GM19328 (cell line): ENCODE data around the gene POLR3K.
"Not testable (repeated sequence)": the region's sequence is repeated elsewhere in the genome, so short reads cannot be mapped to it uniquely, and the experiment has no call there.

Experiments used
- ATAC-seq: cut with Tn5 transposase; IDR thresholded peaks from one replicate; pipeline ENCODE4 v1.9.1; 2021; ENCODE audit warnings: mild to moderate bottlenecking, moderate library complexity; ENCODE audit not compliant: unreplicated experiment

The POLR3K gene

GRCh38 chr16:47234-47633 lies 6.2 kb downstream of the POLR3K start:
- no peak for ATAC-seq

- ATAC-seq = not testable (repeated sequence)
Measured at GRCh38 chr16:46510-46909, 6.9 kb downstream of the POLR3K start.

- ATAC-seq = no peak
Measured at GRCh38 chr16:45454-45853, 8.0 kb downstream of the POLR3K start.

- ATAC-seq = no peak
Measured at GRCh38 chr16:44655-45054, 8.8 kb downstream of the POLR3K start.

- ATAC-seq = no peak
Measured at GRCh38 chr16:43294-43693, 10.1 kb downstream of the POLR3K start.

GRCh38 chr16:42691-43090 lies 10.7 kb downstream of the POLR3K start:
- ATAC-seq = no peak

GRCh38 chr16:42069-42457 lies 11.3 kb downstream of the POLR3K start:
- no peak for ATAC-seq

- no peak for ATAC-seq
Measured at GRCh38 chr16:41439-42068, 11.9 kb downstream of the POLR3K start.

GRCh38 chr16:38941-39892 lies 14.2 kb downstream of the POLR3K start:
- peak; percentile 67 for ATAC-seq

- not testable (repeated sequence) for ATAC-seq
Measured at GRCh38 chr16:38206-38605, 15.2 kb downstream of the POLR3K start.

- no peak for ATAC-seq
Measured at GRCh38 chr16:37511-37910, 15.9 kb downstream of the POLR3K start.

- ATAC-seq = no peak
Measured at GRCh38 chr16:36336-36984, 16.9 kb downstream of the POLR3K start.

- no peak for ATAC-seq
Measured at GRCh38 chr16:35678-36305, 17.6 kb downstream of the POLR3K start.

- no peak for ATAC-seq
Measured at GRCh38 chr16:35011-35677, 18.3 kb downstream of the POLR3K start.

- ATAC-seq = no peak
Measured at GRCh38 chr16:34648-34987, 18.8 kb downstream of the POLR3K start.

- ATAC-seq = no peak
Measured at GRCh38 chr16:33877-34647, 19.3 kb downstream of the POLR3K start.

GRCh38 chr16:33154-33876 lies 20.1 kb downstream of the POLR3K start:
- not testable (repeated sequence) for ATAC-seq

- ATAC-seq = not testable (repeated sequence)
Measured at GRCh38 chr16:30627-31026, 22.8 kb downstream of the POLR3K start.

- ATAC-seq = not testable (repeated sequence)
Measured at GRCh38 chr16:25926-26348, 27.5 kb downstream of the POLR3K start.
